ENCODE measurements around the gene UBE3A.

DNA sequence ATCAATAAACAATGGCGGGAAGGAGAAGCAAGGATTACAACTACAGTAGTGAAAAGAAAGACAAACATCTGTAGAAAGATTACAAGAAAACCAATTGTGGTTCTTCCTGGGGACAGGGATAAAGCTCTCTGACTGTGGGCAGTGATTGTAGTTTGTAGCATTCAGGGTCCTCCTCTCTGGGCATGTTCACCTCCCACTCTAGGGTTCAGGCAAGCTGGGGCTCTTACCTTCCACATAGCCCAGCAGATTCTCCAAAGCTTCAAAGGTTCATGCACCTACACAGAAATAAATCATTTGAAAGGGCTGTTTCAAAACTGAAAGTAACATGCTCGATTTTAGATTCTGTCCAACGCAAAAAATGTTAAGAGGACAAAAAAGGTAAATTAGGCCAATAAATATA, 17.4 kb upstream of the UBE3A start:
- no peak for TF ChIP-seq JUND (IDR thresholded peaks at IDR 0.05)
- TF ChIP-seq, protein P1, sequence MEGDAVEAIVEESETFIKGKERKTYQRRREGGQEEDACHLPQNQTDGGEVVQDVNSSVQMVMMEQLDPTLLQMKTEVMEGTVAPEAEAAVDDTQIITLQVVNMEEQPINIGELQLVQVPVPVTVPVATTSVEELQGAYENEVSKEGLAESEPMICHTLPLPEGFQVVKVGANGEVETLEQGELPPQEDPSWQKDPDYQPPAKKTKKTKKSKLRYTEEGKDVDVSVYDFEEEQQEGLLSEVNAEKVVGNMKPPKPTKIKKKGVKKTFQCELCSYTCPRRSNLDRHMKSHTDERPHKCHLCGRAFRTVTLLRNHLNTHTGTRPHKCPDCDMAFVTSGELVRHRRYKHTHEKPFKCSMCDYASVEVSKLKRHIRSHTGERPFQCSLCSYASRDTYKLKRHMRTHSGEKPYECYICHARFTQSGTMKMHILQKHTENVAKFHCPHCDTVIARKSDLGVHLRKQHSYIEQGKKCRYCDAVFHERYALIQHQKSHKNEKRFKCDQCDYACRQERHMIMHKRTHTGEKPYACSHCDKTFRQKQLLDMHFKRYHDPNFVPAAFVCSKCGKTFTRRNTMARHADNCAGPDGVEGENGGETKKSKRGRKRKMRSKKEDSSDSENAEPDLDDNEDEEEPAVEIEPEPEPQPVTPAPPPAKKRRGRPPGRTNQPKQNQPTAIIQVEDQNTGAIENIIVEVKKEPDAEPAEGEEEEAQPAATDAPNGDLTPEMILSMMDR (IDR thresholded peaks at IDR 0.05): no peak
- TF ChIP-seq YY1 (IDR thresholded peaks at IDR 0.05; ENCODE audit: low read depth): no peak
- no peak for TF ChIP-seq POLR2AphosphoS5 (IDR thresholded peaks at IDR 0.05; ENCODE audit: low read depth, low read length)
- TF ChIP-seq TAF1 (IDR thresholded peaks at IDR 0.05; ENCODE audit: borderline replicate concordance, low read depth, low read length): no peak
- TF ChIP-seq EP300 (IDR thresholded peaks at IDR 0.05; ENCODE audit: borderline replicate concordance in 1 of 2, low read depth in 1 of 2, low read length in 1 of 2): no peak
- TF ChIP-seq RAD21 (IDR thresholded peaks at IDR 0.05; ENCODE audit: low read length): no peak
- TF ChIP-seq EZH2phosphoT487 (IDR thresholded peaks at IDR 0.05; ENCODE audit: borderline replicate concordance, low read depth): no peak
- TF ChIP-seq SMC3 (IDR thresholded peaks at IDR 0.05; ENCODE audit: low read depth, low read length): no peak
- TF ChIP-seq RCOR1 (IDR thresholded peaks at IDR 0.05; ENCODE audit: low read length): no peak
- TF ChIP-seq, protein P2, sequence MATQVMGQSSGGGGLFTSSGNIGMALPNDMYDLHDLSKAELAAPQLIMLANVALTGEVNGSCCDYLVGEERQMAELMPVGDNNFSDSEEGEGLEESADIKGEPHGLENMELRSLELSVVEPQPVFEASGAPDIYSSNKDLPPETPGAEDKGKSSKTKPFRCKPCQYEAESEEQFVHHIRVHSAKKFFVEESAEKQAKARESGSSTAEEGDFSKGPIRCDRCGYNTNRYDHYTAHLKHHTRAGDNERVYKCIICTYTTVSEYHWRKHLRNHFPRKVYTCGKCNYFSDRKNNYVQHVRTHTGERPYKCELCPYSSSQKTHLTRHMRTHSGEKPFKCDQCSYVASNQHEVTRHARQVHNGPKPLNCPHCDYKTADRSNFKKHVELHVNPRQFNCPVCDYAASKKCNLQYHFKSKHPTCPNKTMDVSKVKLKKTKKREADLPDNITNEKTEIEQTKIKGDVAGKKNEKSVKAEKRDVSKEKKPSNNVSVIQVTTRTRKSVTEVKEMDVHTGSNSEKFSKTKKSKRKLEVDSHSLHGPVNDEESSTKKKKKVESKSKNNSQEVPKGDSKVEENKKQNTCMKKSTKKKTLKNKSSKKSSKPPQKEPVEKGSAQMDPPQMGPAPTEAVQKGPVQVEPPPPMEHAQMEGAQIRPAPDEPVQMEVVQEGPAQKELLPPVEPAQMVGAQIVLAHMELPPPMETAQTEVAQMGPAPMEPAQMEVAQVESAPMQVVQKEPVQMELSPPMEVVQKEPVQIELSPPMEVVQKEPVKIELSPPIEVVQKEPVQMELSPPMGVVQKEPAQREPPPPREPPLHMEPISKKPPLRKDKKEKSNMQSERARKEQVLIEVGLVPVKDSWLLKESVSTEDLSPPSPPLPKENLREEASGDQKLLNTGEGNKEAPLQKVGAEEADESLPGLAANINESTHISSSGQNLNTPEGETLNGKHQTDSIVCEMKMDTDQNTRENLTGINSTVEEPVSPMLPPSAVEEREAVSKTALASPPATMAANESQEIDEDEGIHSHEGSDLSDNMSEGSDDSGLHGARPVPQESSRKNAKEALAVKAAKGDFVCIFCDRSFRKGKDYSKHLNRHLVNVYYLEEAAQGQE (IDR thresholded peaks at IDR 0.05; ENCODE audit: low read depth, low read length): no peak
- TF ChIP-seq TCF12 (IDR thresholded peaks at IDR 0.05): no peak
- TF ChIP-seq, protein P3, sequence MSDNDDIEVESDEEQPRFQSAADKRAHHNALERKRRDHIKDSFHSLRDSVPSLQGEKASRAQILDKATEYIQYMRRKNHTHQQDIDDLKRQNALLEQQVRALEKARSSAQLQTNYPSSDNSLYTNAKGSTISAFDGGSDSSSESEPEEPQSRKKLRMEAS (IDR thresholded peaks at IDR 0.05; ENCODE audit: low read depth): no peak
- TF ChIP-seq SIN3A (IDR thresholded peaks at IDR 0.05; ENCODE audit: borderline replicate concordance, low read depth, low read length): no peak

Measured in SK-N-SH (cell line).